DMS79 treated with DMSO at 0.1 percent for 48 hours (cell line): ENCODE results near the gene ZNF433.
A peak's percentile ranks its signal among the peaks of the same experiment; 100 is the strongest.
"Not testable (repeated sequence)": the region's sequence is repeated elsewhere in the genome, so short reads cannot be mapped to it uniquely, and the experiment has no call there.

ENCODE experiments used
- DNase-seq: peaks from one replicate; lab custom pipeline; 2025; lab: John Stamatoyannopoulos, UW

Gene ZNF433

GRCh38 chr19:12035220-12036172, at the start of gene ZNF433:
Gene ZNF433, minus strand, starts transcription at chr19:12035679. Its CDS starts 140 bp downstream, at chr19:12035539.
- peak; percentile 96 for DNase-seq

DNA sequence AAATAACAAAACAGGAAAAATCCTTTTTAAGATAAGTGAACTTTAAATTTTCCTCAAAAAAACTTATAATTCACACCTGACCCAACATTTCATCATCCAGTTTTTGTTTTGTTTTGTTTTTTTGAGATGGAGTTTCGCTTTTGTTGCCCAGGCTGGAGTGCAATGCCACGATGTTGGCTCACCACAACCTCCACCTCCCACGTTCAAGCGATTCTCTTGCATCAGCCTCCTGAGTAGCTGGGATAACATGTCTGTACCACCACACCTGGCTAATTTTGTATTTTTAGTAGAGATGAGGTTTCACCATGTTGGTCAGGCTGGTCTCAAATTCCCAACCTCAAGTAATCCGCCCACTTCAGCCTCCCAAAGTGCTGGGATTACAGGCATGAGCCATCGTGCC, 47.9 kb upstream of the ZNF433 start:
- not testable (repeated sequence) for DNase-seq

- DNase-seq = no peak
These were observed 41.9 kb upstream of the ZNF433 start for GRCh38 chr19:12077375-12077774.

DNA sequence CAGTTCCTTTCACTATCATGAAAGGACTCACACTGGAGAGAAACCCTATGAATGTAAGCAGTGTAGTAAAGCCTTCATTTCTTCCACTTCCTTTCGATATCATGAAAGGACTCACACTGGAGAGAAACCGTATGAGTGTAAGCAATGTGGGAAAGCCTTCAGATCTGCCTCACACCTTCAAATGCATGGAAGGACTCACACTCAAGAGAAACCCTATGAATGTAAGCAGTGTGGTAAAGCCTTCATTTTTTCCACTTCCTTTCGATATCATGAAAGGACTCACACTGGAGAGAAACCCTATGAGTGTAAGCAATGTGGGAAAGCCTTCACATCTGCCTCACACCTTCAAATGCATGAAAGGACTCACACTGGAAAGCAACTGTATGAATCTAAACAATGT, 40.9 kb upstream of the ZNF433 start:
- not testable (repeated sequence) for DNase-seq

DNA sequence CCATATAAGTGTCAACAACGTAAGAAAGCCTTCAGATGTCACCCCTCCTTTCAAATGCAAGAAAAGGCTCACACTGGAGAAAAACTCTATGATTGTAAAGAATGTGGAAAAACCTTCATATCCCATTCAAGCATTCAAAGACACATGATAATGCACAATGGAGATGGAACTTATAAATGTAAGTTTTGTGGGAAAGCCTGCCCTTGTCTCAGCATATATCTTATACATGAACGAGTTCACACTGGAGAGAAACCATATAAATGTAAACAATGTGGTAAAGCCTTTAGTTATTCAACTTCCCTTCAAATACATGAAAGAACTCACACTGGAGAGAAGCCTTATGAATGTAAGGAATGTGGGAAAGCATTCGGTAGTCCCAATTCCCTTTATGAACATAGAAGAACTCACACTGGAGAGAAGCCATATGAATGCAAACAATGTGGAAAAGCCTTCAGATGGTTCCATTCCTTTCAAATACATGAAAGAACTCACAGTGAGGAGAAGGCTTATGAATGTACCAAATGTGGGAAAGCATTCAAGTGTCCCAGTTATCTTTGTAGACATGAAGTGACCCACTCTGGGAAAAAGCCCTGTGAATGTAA, 40.2 kb upstream of the ZNF433 start:
- DNase-seq = no peak

- DNase-seq = peak; percentile 79
These were observed 29.4 kb upstream of the ZNF433 start, which contains the start of gene ZNF844 for GRCh38 chr19:12064590-12065538. Gene ZNF844, plus strand, starts transcription at chr19:12064731. Its CDS starts 143 bp downstream, at chr19:12064874.

DNA sequence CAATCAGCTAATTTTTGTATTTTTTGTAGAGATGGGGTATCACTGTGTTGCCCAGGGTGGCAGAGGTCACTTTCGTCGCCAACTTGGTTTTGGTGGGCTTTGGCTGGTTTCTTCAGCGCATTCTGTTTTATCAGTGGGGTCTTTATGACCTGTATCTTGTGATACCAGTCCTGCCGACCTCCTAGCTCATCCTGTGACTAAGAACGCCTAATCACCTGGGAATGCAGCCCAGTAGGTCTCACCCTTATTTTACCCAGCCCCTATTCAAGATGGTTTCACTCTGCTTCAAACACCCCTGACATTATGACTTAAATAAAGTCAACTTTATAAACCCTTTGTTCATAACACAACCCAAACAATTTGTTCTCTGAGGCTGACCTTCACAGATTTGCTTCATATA, 20.3 kb upstream of the ZNF433 start:
- DNase-seq = no peak

GRCh38 chr19:12052497-12053169, 17.2 kb upstream of the ZNF433 start, which contains the start of gene ZNF878:
Gene ZNF878, minus strand, starts transcription at chr19:12052961. Its CDS starts 160 bp downstream, at chr19:12052801.
- peak; percentile 94 for DNase-seq

DNA sequence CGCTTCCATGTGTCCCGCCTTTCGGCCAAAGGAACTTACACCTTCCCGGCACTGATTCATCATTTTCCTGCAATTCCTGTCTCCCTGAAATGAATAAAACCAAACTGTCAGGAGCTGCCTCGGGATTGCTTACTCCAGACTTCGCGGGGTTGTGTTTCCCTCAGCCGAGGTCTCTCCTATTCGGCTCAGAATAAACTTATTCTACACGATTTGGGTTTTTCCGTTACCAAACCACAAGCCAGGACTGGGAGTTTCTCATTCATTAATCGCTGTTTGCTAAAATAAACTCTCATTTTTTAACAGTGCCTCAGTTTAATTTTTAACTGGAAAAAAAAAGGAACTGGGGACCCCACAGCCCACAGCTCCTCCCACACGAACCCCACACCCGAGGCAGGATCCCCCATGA, 16.6 kb upstream of the ZNF433 start:
- DNase-seq = peak; percentile 23

GRCh38 chr19:12047868-12048267, 12.4 kb upstream of the ZNF433 start:
- DNase-seq = no peak

DNA sequence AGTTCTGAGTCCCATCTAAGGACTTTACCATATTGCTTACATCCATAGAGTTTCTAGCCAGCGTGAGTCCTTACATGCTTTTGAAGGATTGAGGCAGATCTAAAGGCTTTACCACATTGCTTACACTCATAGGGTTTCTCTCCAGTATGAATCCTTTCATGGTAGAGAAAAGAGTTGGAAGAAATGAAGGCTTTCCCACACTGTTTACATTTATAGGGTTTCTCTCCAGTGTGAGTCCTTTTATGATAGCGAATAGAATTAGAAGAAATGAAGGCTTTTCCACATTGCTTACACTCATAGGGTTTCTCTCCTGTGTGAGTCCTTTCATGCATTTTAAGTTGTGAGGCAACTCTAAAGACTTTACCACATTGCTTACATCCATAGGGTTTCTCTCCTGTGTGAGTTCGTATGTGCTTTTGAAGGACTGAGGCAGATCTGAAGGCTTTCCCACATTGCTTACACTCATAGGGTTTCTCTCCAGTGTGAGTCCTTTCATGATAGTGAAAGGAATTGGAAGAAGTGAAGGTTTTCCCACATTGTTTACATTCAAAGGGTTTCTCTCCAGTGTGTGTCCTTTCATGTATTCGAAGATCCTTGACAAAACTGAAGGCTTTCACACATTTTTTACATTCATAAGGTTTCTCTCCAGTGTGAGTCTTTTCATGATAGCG, 8.4 kb upstream of the ZNF433 start:
- no peak for DNase-seq

- no peak for DNase-seq
These were observed 7.4 kb upstream of the ZNF433 start for GRCh38 chr19:12042893-12043292.

DNA sequence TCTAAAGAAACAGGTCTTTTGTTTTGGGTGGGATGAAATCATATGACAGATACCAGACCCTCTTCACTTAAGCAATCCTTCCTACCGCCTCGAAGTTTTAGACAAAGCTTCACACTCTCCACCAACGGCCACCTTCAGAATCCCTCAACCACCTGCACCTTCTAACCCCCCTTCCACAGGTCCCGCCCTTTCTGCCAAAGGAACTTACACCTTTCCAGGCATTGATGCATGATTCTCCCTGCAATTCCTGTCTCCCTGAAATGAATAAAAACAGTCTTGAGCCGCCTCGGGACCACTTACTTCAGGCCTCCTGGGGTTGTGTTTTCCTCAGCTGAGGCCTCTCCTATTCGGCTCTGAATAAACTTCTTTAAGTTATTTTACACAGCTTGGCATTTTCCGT, 859 bp downstream of the ZNF433 start:
- DNase-seq = peak; percentile 25

DNA sequence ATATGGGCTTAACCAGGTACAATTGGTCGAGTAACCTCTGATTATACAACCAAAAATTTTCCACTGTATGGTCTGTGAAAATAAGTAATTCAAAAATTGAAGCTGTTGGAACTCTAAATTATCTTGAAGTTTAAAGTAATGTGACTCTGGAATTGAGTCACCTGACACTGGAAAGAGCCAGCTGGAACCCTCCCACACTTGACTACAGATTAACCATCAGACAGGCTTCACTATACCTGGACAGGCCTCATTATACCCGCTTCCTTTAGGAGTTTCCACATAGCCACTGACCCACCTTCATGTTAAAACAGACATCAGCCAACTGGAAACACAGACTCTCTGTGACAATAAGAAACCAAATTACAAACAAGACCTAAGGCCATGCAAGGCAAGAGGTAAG, 1.3 kb downstream of the ZNF433 start:
- no peak for DNase-seq

DNA sequence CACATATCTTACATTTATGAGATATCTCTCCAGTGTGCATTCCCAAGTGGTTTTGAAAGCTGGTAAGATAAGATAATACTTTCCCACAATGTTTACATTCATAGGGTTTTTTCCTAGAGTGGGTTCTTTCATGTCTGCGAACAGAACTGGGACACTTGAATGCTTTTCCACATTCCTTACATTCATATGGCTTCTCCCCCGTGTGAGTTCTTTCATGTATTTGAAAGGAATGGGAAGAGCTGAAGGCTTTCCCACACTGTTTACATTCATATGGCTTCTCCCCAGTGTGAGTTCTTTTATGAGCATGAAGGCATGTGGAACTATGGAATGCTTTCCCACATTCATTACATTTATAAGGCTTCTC, 19.7 kb downstream of the ZNF433 start:
- no peak for DNase-seq

GRCh38 chr19:12015015-12015752, 20.3 kb downstream of the ZNF433 start:
- no peak for DNase-seq

GRCh38 chr19:12000152-12000981, 35.1 kb downstream of the ZNF433 start:
- DNase-seq = no peak

DNA sequence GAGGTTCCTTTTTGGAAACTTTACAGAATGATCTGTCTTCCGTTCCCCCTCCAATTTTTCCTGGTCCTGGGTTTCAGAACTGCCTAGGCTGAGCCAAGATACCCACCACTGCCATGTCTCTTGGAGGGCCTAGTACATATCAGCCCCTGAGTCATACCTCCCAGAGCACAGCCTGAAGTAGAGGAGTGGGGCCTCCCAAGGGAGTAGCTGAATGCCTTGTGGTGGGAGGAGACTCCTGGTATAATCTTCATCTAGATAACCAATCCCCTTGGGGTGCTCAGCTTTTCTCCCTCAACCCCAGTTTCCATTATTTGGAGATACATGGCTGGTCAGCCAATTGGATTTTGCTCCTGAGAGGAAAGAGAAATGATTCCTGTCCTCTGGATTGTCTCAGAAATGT, 40.3 kb downstream of the ZNF433 start:
- DNase-seq = no peak

DNA sequence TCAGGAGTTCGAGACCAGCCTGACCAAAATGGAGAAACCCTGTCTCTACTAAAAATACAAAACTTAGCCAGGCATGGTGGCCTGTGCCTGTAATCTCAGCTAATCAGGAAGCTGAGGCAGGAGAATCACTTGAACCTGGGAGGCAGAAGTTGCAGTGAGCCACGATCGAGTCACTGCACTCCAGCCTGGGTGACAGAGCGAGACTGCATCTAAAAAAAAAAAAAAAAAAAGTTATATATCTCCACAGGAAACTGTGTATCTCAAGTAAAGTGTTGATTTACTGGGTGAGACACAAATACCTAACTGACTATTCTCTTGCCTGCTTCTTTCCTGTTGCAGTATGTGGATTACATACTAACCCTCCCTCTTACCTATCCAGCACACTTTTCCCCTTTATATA, 43.6 kb downstream of the ZNF433 start:
- not testable (repeated sequence) for DNase-seq
